Endothelial cell of hepatic sinusoid (primary cell): ENCODE data around the gene ACAP3.

ENCODE experiments used
- in situ Hi-C: cut with HindIII; loops from 2 replicates; pipeline ENCODE4 v1.10.0; 2017; ENCODE audit warnings: low sequenced_read_pairs

The ACAP3 gene

DNA sequence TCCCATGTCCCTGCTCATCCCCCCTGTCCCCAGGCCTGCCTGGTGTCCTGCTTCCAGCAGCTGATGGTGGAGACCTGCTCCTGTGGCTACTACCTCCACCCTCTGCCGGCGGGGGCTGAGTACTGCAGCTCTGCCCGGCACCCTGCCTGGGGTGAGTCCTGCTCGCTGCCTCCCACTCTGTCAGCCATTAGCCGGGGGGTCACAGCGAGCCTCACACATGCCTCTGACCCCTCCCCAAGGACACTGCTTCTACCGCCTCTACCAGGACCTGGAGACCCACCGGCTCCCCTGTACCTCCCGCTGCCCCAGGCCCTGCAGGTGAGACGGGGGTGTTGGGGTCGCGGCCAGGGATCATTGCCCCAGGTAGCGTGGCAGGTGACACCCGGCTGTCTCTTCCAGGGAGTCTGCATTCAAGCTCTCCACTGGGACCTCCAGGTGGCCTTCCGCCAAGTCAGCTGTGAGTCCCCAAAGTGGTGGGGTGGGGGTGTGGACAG is 17.4 kb downstream of the ACAP3 start:
- in situ Hi-C loops = no loop called here

DNA sequence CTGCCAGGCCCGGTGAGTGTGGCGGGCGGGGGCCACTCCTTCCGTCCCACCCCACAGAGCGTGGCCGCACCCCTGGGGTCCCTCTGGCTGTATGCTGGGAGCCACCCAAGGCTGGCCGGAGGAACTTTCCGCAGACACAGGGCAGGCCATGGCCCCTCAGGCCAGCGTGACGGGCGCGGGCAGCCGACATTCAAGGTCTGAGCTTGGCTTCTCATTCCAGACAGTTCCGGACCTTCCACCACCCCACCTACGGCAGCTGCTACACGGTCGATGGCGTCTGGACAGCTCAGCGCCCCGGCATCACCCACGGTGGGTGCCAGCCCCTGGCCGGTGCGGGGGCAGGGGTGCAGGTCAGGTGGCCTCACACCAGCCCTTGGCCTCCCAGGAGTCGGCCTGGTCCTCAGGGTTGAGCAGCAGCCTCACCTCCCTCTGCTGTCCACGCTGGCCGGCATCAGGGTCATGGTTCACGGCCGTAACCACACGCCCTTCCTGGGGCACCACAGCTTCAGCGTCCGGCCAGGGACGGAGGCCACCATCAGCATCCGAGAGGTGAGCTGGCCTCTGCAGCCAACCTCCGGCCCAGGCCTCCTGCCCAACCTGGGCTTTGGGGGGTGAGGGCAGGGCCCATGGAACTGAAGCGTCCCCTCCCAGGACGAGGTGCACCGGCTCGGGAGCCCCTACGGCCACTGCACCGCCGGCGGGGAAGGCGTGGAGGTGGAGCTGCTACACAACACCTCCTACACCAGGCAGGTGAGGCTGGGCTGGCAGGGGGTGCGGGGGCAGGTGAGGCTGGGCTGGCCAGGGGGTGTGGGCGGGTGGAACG is 20.2 kb downstream of the ACAP3 start:
- in situ Hi-C loops = no loop called here

DNA sequence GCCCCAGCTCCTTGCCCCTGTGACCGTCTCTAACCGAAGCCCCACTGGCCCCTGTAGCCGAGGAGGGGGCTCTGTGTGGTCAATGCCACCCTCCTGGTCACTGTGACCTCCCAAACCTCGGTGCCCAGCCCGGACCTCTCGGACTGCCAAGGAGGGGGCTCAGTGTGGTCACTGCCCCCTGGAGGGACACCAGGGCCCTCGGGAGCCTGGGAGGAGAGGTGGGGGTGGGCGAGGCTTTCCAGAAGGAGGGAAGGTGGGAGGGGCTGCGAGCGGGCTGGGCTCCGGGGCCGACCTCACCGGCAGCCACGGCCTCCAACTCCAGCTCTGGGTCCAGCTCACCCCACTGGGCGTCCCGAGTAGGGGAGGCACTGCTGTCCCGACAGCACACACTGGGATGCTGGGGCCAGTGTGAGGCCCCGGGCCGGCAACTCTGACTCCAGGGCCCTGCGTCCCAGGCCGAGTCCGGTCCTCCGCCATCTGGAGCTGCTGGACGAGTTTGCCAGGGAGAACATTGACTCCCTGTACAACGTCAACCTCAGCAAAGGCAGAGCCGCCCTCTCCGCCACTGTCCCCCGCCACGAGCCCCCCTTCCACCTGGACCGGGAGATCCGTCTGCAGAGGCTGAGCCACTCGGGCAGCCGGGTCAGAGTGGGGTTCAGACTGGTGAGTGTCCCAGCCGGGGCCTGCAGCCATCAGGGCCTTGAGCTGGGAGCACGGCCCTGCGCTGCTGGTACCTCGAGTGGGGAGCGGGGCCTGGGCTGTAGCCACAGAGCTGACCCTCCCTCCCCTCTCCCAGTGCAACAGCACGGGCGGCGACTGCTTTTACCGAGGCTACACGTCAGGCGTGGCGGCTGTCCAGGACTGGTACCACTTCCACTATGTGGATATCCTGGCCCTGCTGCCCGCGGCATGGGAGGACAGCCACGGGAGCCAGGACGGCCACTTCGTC is 21.1 kb downstream of the ACAP3 start:
- in situ Hi-C loops = no loop called here

DNA sequence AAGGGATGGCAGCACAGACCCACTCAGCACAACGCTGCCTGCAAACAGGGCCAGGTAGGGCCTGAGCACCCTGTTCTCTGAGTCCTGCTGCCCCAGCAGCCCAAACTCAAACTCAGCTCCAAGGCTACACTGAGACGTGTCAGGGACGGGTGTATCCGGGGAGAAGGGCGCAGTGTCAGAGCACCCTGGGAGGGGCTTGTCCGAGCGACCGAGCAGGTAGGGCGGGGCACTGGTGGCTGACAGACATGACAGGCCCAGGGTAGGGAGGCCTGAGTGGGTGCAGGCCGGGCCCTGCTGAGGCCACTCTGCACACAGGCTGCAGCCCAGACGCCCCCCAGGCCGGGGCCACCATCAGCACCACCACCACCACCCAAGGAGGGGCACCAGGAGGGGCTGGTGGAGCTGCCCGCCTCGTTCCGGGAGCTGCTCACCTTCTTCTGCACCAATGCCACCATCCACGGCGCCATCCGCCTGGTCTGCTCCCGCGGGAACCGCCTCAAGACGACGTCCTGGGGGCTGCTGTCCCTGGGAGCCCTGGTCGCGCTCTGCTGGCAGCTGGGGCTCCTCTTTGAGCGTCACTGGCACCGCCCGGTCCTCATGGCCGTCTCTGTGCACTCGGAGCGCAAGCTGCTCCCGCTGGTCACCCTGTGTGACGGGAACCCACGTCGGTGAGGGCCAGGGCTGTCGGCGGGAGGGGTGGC is 22.0 kb downstream of the ACAP3 start:
- in situ Hi-C loops = no loop called here

DNA sequence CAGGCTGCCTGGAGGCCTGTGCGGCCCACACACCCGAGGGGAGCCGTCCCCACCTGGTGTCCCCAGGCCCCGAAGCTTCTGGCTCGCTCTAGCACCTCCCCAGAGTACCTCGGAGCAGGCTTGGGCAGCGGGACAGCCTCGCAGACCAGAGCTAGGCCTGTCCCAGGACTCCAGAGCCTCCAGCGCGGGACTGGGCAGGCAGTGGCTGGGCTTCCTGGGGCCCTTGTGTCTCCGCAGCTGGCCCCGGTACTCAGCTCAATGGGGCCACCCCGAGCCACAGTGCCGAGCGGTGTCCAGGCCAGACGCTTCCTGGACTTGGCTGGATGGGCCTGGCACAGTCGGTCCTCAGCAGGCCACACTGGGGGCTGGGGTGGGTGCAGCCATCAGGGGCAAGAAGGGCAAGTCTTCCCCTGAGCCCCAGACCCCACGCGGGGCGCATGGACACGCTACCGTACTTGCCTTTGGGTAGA is 22.6 kb downstream of the ACAP3 start:
- in situ Hi-C loops = no loop called here

DNA sequence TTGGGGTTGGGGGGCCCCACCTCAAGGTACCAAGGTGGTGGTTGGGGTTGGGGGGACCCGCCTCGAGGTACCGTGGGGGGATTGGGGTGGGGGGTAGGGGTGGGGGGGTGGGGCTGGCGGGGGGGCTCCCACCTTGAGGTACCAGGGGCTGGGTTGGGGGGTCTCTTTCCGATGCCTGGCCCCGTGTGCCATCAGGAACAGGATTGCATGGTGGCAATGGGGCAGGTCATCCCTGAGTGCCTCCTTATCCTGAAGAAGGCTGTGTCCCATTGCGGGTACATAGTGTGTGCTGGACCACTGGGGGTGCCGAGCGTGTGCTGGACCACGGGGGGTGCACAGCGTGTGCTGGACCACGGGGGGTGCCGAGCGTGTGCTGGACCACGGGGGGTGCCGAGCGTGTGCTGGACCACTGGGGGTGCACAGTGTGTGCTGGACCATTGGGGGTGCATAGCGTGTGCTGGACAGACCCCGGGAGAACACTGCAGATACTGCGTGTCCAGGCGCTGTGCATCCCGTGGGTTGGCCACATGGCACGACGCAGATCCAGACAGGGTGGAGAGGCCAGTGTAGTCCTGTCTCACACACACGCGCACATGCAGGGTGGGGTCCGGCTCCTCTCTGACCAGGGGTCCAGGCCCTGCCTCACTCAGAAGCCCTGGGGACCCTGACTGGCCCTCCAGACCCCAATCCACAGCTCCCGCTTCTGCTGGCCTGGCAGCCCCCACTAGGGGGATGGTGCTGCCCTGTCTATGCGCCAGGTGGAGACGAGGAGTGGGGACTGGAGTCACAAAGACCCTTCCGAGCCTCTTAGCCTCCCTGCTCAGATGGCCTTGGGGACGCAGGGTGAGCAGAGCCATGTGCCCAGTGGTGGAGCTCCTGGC is 23.3 kb downstream of the ACAP3 start:
- in situ Hi-C loops = no loop called here

DNA sequence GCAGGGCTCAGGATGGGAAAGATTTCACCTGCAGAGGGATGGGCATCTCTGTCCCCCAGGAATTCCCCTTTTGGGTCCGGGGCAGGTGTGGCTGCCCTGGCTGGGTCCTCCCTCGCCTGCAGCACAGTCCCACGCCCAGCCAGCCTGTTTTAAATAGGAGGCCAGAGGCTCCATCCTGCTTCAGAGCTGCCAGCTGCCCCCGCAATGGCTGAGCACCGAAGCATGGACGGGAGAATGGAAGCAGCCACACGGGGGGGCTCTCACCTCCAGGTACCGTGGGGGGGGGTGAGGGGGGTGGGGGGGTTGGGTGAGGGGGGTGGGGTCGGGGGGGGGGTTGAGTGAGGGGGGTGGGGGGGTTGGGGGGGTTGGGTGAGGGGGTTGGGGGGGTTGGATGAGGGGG is 23.9 kb downstream of the ACAP3 start:
- in situ Hi-C loops = no loop called here

DNA sequence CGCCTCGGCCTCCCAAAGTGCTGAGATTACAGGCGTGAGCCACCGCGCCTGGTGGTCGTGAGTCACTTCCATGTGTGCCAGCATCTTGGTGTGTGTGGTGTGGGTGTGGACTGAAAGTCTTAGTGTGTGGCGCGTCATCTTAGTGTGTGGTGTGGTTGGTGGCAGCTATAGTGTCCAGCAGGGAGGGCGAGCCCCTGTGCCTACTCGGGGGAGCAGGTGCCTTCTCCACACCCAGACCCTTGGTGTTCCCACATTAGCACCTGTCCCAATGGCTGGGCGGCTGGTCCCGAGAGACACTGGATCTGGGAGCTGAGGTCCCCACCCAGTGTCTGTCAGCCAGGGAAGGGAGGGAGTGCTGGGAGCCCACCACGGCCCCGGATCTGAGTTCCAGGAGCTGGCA is 24.7 kb downstream of the ACAP3 start:
- in situ Hi-C loops = no loop called here

DNA sequence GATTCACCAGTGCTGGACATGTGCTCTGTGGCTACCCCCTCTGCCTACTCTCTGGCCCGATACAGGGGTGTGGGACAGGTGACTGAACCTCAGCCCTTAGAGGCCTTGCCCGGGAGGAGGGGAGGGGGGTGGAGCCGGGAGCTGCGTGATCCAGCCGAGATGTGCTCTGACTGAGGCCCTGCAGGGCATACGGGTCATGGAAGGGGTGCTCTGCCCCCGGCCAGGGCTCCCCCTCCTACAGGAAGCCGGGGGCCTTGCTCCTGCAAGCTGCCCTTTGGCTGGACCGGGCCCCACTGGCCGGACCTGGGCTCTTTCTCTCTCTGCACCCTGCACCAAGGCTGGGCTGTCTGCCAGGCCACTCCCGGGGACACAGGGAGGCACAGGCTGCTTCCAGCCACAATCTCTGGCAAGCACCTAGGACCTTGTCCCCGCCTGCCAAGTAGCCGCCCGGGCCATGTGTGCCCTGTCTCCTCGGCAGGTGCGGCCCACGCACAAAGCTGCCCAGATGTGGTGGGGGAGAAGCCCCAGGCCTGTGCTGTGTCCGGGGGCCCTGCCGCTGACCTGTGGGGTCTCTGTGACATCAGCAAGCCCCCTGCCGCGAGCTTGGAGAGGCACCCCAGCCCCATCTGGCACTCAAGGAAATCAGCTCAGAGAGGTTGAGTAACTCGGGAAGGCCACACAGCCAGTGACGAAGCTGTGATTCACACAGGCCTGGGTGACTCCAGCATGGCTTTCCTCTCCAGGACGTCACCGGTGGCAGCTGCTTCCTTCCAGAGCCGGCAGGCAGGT is 26.0 kb downstream of the ACAP3 start:
- in situ Hi-C loops = no loop called here

DNA sequence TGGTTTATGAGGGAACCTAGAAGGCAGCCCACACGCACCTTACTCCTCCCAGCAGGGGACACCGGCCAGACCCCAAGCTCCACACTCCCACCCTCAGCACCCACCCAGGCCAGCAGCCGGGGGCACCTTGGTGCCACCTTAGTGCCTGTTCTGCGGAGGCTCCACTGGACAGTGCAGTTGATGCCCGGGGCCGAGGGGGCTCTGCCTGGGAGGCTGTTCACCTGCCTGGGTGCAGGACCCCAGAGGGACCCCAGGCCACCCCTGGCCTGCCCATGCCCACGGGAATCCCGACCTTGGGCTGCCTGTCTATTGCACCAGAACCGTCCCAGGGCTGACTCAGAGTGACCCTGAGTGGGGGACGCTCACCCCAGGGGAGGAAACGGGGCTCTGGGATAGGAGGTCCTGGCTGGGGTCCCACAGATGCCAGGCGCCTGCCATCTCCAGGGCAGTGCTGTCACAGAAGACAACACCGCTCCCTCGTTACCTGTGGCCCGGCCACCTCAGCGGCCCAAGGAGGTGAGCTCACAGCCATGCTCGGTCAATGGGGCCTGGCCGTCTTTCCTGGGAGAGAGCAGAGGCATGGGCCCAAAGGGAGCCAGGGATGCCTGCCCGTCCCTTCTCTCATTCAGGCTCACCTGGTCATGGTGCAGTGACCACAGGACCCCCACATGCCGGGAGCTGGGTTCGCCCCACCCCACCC is 26.8 kb downstream of the ACAP3 start:
- in situ Hi-C loops = no loop called here

DNA sequence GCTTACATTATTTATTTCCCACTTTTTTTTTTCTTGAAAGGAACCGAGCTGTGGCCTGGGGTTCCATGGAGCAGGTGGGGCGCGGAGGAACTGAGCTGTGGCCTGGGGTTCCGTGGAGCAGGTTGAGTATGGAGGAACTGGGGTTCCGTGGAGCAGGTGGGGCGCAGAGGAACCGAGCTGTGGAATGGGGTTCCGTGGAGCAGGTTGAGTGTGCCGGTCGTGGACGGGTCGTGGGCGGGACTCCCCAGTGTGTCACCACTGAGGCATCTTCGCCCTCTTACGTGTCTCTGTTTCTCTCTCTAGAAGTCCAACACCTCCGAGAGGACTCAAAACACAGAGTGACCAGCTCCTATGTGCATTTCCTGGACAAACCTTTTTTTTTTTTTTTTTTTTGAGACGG is 28.7 kb downstream of the ACAP3 start:
- in situ Hi-C loops = loop anchor here (10.0 kb wide), 1 partner anchor 96 kb away; the partner anchor contains the start of gene AURKAIP1

DNA sequence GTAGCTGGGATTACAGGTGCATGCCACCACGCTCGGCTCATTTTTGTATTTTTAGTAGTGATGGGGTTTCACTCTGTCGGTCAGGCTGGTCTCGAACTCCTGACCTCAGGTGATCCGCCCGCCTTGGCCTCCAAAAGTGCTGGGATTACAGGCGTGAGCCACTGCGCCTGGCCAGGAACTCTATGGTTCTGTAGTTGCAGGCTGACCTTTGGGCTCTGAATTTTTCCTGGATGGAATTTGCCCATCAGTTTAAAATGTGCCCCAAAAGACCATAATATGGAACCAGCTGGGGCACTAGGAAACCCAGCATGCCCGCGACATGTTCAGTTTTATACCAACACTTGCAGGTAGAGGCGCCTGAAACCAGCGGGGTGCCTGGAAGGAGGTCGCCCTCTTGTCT is 29.1 kb downstream of the ACAP3 start:
- in situ Hi-C loops = loop anchor here (10.0 kb wide), 1 partner anchor 96 kb away; the partner anchor contains the start of gene AURKAIP1

DNA sequence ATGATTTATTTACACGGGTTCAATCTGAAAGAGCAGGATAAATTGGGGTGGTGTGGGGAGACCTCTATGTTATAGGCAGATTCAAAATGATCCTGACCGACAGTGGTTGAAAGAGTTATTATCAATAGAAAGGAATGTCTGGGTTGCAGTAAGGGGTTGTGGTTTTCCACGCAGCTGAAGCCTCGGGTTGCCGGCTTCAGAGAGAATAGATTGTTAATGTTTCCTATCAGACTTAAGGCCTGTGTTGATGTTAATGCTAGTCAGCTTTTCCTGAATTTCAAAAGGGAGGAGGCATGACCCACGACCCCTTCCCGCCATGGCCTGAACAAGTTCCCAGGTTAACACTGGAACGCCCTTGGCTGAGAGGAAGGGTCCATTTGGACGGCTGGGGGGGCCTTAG is 31.9 kb downstream of the ACAP3 start:
- in situ Hi-C loops = loop anchor here (10.0 kb wide), 1 partner anchor 99 kb away; the partner anchor contains the start of gene AURKAIP1

DNA sequence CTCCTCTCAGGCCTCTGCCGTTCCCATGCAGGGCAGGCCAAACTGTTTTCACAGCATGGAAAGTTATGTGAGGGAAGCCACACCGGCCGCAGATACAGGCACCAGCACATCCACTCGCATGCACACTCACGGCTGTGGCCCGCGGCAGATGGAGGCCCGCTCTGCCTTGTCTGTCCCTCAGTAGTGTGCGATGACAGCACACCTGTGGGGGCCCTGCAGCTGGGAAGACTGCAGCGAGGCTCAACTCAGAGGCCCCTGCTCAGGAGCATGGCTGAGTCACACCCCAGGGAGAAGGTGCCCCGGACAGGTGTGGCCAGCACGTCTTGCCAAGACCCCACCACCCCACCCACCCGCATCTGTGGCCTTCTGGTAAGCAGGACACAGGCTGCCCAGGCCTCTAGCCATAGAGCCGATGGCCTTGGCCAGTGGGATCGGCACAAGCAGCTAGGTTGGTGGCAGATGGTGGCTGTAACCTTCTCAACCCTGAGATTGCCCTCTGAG is 32.7 kb downstream of the ACAP3 start:
- in situ Hi-C loops = loop anchor here (10.0 kb wide), 1 partner anchor 100 kb away; the partner anchor contains the start of gene AURKAIP1

DNA sequence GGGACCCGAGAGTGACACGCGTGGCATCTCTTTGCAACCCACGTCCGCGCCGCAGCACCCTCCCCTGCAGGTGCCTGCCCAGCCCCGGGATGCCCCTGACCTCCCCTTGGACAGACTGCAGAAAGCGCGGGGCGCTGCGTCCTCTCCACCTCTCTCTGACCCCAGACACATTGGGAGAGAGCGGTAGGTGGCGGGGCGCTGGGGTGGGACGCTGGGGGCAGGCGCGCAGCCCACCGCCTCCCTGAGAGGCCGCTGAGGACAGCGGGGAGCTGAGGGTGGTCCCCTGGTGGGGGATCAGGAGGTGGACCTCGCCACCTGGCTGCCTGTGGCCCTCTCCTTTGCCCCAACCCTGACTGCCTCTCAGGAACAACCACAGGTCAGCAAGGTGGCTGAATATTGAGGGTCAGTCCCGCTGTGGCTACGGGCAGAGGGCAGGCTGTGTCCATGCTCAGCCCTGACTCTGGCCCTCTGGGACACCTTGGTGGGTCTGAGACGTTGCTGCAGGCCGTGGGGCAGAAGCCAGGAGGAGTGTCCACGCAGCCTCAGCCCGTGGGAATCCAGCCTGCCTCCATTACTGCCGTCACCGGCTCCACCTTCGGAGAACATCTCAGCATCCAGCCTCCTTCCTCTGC is 33.3 kb downstream of the ACAP3 start:
- in situ Hi-C loops = loop anchor here (10.0 kb wide), 1 partner anchor 100 kb away; the partner anchor contains the start of gene AURKAIP1

DNA sequence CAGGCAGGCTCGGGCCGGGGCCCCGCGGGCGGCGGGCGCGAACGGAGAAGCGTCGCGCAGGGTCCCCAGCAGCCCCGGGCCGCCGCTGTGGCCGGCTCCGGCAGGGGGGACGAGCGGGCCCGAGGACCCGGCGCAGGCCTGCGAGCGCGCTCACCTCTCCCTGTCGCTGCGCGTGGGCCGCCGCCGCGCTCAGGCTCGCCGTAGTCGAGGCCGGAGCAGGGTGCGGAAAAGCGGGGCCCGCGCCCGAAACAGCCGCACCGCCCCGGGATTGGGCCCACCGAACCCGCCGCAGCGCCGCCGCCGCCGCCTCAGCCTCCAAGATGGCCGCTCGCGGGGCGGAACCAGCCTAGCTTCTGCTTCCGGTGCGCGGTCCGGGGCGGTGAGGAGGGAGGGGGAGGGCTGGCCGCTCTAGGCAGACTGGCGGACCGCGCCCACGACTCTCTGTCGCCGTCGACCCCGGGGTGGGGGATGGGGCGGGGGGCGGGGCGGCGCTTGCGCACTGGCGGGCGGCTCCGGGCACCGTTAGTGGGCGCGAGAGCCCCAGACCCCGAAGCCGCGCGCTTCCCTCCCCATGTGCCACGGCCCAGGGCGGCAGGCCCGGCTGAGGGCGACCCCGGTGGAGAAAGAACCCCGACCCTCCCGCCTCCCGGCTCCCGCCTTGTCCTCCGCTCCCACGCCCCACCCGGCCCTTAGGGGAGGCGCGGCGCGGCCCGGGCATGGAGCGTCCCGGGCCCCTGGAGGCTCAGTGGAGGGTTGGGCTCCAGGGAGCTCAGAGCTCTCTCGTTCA is 34.0 kb downstream of the ACAP3 start, which contains the start of gene UBE2J2:
Gene UBE2J2 (minus strand): TSS at position 343 of the 787 bp plus-strand sequence. CDS start 5,862 bp downstream, outside the sequence.
- in situ Hi-C loops = loop anchor here (10.0 kb wide), 1 partner anchor 101 kb away; the partner anchor contains the start of gene AURKAIP1

DNA sequence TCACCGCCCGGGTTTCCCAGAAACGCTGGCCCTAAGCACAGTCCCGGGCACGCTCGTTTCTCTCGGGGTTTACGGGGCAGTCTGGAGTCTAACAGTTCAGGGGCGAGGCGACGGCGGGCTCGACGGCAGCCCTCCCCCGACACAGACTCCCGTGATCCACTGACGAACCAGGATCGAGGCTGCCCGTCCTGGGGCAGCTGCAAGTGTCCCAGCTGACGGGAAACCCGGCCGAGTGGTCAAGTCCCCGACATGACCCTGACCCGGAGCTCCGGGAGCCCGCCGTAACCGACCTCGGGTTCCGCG is 34.6 kb downstream of the ACAP3 start:
- in situ Hi-C loops = loop anchor here (10.0 kb wide), 1 partner anchor 102 kb away; the partner anchor contains the start of gene AURKAIP1
